Measurements from ENCODE around the gene SLC12A7.

DNA sequence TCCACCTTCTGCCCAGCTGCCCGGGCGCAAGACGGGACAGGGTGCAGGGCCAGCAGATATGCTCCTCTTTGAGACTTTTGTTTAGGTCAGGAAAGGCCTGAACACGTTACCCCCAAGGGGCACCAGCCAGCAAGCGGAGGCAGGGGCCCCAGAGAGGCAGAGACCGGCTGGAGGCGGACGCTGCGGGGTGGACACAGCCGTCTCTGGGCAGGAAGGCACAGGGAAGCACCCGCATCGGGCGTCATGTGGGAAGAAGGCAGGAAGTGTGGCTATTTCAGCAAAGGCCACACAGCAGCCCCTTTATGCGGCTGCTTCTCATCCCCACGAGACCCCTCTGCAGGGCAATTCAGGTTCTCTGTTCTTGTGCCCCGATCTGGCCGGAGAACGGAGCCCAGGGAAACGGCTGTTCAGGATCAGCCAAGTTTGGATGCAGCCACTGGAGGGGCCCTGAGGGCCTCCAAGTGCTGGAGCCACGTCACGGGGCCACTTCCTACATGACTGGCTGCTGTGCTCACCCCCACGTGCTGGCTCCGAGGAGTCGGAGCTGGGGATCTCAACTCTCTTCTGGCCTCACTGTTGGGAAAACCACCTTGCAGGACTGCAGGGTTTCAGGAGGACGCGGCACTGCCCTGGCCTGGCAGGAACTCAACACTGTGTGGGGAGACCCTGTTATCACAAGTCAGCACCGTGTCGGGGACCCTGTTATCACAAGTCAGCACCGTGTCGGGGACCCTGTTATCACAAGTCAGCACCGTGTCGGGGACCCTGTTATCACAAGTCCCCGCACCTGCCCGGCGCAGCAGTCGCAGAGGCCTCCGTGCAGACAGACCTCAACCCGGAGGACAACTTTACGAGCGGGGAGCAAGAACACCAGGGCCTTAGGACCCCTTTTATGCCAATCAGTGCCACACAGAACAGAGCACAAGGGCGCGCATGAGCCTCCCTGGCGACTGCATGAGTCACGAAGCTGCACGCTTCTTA is 44.4 kb downstream of the SLC12A7 start:
- TF ChIP-seq SRF (CRISPR knock-in tag; IDR thresholded peaks at IDR 0.05) = no peak
- TF ChIP-seq POLR2AphosphoS5 (IDR thresholded peaks at IDR 0.05; ENCODE audit: control insufficient read depth, insufficient read depth, low read depth, low read length) = peak; percentile 71
- TF ChIP-seq RBM15 (IDR thresholded peaks at IDR 0.05; ENCODE audit: insufficient read depth, low read length) = no peak
- TF ChIP-seq ZBTB17 (CRISPR knock-in tag; IDR thresholded peaks at IDR 0.05) = peak; percentile 83
- TF ChIP-seq ATF1 (CRISPR knock-in tag; IDR thresholded peaks at IDR 0.05) = no peak
- TF ChIP-seq ATF1 (tag; IDR thresholded peaks at IDR 0.05) = peak; percentile 72
- TF ChIP-seq DMBX1 (CRISPR knock-in tag; IDR thresholded peaks at IDR 0.05; ENCODE audit: borderline replicate concordance) = peak; percentile 97
- TF ChIP-seq RFX5 (IDR thresholded peaks at IDR 0.05; ENCODE audit: low read depth, low read length) = no peak
- TF ChIP-seq, protein P1, sequence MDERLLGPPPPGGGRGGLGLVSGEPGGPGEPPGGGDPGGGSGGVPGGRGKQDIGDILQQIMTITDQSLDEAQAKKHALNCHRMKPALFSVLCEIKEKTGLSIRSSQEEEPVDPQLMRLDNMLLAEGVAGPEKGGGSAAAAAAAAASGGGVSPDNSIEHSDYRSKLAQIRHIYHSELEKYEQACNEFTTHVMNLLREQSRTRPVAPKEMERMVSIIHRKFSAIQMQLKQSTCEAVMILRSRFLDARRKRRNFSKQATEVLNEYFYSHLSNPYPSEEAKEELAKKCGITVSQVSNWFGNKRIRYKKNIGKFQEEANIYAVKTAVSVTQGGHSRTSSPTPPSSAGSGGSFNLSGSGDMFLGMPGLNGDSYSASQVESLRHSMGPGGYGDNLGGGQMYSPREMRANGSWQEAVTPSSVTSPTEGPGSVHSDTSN (CRISPR knock-in tag; IDR thresholded peaks at IDR 0.05; ENCODE audit: low read depth) = no peak
- TF ChIP-seq, protein P1 (tag; conservative IDR thresholded peaks at IDR 0.05; ENCODE audit: low read depth) = no peak

Data from K562 (cell line).